GM19468 (cell line): Measurements from ENCODE around the gene TULP4.
A peak's percentile ranks its signal among the peaks of the same experiment; 100 is the strongest.
"Not testable (repeated sequence)": the region's sequence is repeated elsewhere in the genome, so short reads cannot be mapped to it uniquely, and the experiment has no call there.

Source experiments
- ATAC-seq: cut with Tn5 transposase; IDR thresholded peaks from one replicate; pipeline ENCODE4 v1.9.1; 2021; ENCODE audit warnings: mild to moderate bottlenecking, moderate library complexity, moderate number of reproducible peaks; ENCODE audit not compliant: unreplicated experiment; ENCODE audit errors: extremely low read depth

Gene TULP4

GRCh38 chr6:158322724-158323560, 10.7 kb downstream of the TULP4 start:
- peak; percentile 69 for ATAC-seq

- peak; percentile 10 for ATAC-seq
Measured at GRCh38 chr6:158323561-158323958, 11.3 kb downstream of the TULP4 start.

GRCh38 chr6:158324136-158324535, 11.9 kb downstream of the TULP4 start:
- ATAC-seq = no peak

- ATAC-seq = no peak
Measured at GRCh38 chr6:158327211-158327610, 14.9 kb downstream of the TULP4 start.

GRCh38 chr6:158328952-158329351, 16.7 kb downstream of the TULP4 start:
- ATAC-seq = no peak

- no peak for ATAC-seq
Measured at GRCh38 chr6:158329531-158329930, 17.3 kb downstream of the TULP4 start.

GRCh38 chr6:158330016-158330415, 17.8 kb downstream of the TULP4 start:
- ATAC-seq = no peak

- no peak for ATAC-seq
Measured at GRCh38 chr6:158332237-158332636, 20.0 kb downstream of the TULP4 start.

- no peak for ATAC-seq
Measured at GRCh38 chr6:158333094-158333493, 20.8 kb downstream of the TULP4 start.

- no peak for ATAC-seq
Measured at GRCh38 chr6:158334534-158334933, 22.3 kb downstream of the TULP4 start.

- no peak for ATAC-seq
Measured at GRCh38 chr6:158337332-158337731, 25.1 kb downstream of the TULP4 start.

GRCh38 chr6:158338311-158339112, 26.2 kb downstream of the TULP4 start:
- ATAC-seq = no peak

GRCh38 chr6:158339197-158339596, 26.9 kb downstream of the TULP4 start:
- not testable (repeated sequence) for ATAC-seq

- ATAC-seq = no peak
Measured at GRCh38 chr6:158340252-158340651, 28.0 kb downstream of the TULP4 start.

- no peak for ATAC-seq
Measured at GRCh38 chr6:158344534-158344933, 32.3 kb downstream of the TULP4 start.

GRCh38 chr6:158345444-158345843, 33.2 kb downstream of the TULP4 start:
- ATAC-seq = not testable (repeated sequence)

- ATAC-seq = no peak
Measured at GRCh38 chr6:158347335-158347734, 35.1 kb downstream of the TULP4 start.

GRCh38 chr6:158348737-158349504, 36.7 kb downstream of the TULP4 start:
- ATAC-seq = not testable (repeated sequence)

- ATAC-seq = not testable (repeated sequence)
Measured at GRCh38 chr6:158349505-158350275, 37.4 kb downstream of the TULP4 start.

GRCh38 chr6:158350731-158351130, 38.5 kb downstream of the TULP4 start:
- ATAC-seq = not testable (repeated sequence)
